ENCODE measurements around the gene OSBPL7.
A peak's percentile ranks its signal among the peaks of the same experiment; 100 is the strongest.

OSBPL7 gene

DNA sequence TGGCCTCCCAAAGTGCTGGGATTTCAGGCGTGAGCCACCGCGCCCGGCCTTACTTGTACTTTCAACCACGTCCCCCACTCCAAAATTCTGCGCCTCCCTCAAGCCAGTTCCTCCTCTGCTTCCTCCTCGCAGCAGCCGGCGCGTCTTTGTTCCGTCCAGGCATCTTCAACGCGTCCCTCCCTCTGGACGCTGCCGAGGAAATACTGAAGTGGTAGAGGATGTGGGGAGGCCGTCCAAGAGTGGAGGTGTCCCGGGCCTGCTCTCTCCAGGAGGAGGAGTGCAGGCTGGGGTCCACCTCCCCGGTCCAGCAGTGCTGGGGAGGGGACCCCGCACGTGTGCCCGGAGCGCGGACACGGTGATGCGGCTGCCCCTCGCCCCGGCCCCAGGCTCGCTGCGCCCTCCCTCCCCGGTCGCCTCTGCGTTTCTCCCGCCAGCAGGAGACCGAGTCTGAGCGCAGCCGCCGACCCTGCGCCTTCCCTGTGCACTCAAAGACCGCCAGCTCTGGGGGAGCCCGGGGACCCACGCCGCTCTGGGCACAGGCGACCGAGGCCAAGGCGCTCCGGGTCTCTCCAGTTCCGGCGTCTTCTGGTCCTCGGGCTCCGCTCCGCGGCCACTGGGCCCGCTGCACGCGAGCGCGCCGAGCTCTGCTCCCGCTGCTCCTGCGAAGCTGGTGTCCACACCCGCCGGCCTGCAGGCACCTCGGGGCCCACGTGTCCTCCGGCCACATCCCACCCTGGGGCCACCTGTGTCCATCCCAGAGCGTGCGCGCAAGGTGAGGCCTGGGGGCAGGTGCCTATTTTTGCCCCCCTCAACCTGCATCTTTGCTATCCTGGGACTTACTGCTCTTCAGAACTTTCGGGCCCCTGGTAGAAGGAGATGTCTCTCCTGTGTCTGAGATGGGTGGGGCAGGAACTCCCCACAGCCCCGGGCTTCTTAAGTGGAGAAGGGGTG is 31.7 kb downstream of the OSBPL7 start:
- peak; percentile 69 for DNase-seq (ENCODE audit: low spot score)
- H3K27ac ChIP-seq, result no peak overlapping the region
- TF ChIP-seq, protein P1, sequence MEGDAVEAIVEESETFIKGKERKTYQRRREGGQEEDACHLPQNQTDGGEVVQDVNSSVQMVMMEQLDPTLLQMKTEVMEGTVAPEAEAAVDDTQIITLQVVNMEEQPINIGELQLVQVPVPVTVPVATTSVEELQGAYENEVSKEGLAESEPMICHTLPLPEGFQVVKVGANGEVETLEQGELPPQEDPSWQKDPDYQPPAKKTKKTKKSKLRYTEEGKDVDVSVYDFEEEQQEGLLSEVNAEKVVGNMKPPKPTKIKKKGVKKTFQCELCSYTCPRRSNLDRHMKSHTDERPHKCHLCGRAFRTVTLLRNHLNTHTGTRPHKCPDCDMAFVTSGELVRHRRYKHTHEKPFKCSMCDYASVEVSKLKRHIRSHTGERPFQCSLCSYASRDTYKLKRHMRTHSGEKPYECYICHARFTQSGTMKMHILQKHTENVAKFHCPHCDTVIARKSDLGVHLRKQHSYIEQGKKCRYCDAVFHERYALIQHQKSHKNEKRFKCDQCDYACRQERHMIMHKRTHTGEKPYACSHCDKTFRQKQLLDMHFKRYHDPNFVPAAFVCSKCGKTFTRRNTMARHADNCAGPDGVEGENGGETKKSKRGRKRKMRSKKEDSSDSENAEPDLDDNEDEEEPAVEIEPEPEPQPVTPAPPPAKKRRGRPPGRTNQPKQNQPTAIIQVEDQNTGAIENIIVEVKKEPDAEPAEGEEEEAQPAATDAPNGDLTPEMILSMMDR (IDR thresholded peaks at IDR 0.05), result peak; percentile 38
- peak overlapping the region; percentile 64 for H3K4me3 ChIP-seq

DNA sequence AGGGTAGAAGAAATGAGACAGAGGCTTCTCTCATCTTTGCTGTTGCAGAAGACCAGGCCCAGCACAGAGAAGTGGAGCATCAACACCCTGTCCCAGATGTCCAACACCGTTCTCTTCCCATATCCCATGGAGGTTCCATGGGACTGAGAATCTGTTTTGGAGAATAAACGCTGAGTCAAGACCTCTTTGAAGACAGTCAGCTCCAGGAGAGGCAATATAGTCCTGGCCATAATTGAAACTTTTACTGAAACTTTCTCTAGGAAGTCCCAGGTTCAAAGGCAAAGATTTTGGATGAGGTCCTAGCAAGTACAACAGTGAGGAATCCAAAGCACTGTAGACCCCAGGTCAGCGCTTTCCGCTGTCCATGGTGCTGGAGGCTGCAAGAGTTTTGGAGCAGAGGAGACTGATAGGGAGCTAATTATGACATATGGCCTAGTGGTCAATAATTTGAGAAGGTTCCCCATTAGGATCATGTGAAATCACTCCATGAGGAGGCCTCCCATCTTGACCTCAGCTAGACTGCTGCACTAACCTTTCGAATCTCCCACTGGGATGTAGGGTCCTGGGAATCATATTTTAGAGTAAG is 36.0 kb downstream of the OSBPL7 start:
- TF ChIP-seq, protein P1 (IDR thresholded peaks at IDR 0.05), result no peak
- Histone ChIP-seq H3K4me3 (no peak overlapping the region), H3K27ac (no peak overlapping the region)
- DNase-seq (ENCODE audit: low spot score), result peak; percentile 43

DNA sequence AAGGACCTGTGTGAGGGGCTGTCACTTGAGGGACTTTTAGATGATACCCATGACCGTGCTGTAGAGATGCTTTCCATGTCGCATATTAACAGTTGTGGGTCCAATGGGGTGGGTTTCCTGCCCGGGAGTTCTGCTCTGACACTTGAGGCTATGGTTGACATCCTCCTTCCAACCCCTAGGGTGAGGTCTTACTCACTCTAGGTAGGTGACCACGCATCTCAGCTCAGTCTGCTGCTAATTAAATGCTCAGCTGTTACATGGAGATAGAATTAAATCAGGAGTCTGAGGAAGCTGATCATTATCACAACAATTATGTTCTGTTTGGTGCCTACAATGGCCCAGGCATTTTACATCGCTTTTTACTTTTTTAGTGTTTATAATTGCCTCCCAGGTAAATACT is 40.2 kb downstream of the OSBPL7 start:
- H3K27ac ChIP-seq, result no peak overlapping the region
- TF ChIP-seq, protein P1 (IDR thresholded peaks at IDR 0.05), result no peak
- no peak overlapping the region for H3K4me3 ChIP-seq
- DNase-seq (ENCODE audit: low spot score), result peak; percentile 70

DNA sequence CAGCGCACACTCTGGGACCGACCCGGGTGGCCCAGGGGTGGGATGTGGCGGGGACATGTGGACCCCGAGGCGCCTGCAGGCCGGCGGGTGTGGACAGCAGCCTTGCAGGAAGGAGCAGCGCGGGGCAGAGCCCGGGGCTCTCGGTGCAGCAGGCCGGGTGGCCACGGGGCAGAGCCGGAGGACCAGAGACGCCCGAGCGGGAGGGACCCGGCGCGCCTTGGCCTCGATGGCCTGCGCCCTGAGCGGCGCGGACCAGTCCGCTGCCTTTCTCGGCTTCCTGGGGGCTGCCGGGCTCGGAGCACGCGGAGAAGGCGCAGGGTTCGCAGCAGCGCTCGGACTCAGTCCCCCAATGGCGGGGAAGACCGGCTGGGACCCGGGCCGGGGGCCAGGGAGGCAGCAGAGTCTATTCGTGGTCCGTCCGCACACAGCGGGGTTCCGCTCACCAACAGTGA is 43.4 kb downstream of the OSBPL7 start:
- TF ChIP-seq, protein P1 (IDR thresholded peaks at IDR 0.05), result no peak
- Histone ChIP-seq H3K4me3 (no peak overlapping the region), H3K27ac (no peak overlapping the region)
- DNase-seq (ENCODE audit: low spot score), result no peak

DNA sequence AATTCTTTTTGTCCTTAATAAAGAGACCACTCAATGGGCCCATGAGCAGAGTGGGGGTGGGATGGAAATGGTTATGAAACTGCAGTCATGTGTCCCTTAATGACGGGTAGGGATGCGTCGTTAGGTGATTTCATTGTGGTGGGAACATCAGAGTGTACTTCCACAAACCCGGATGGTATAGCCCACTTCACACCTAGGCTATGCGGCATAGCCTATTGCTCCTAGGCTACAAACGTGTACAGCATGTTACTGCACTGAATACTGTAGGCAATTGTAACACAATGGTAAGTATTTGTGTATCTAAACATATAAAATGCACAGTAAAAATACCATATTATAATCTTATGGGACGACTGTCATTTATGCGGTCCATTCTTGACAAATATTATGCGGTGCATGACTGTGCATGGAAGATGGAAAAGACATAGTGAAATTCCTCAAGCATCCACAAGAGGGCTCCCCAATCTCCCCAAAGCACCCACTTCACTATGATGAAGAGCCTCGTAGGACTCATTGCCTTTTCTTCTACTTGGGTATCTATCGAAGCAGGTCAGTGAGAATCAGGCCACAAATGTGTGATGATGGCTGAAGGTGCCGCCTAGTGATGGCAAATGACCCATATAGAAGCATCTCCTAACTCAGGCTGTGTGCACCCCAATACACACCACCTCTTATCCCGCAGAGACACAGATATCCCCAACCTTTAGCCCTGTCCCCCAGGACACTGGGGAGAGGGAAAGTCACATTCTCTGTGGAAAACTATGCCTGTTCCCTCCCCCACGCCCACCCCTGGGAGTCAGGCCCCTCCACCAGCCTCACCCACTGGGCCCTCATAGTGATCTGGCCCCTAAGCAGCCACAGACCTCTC is 45.0 kb downstream of the OSBPL7 start:
- Histone ChIP-seq H3K27ac (no peak overlapping the region), H3K4me3 (no peak overlapping the region)
- TF ChIP-seq, protein P1 (IDR thresholded peaks at IDR 0.05), result peak; percentile 43
- DNase-seq (ENCODE audit: low spot score), result no peak

DNA sequence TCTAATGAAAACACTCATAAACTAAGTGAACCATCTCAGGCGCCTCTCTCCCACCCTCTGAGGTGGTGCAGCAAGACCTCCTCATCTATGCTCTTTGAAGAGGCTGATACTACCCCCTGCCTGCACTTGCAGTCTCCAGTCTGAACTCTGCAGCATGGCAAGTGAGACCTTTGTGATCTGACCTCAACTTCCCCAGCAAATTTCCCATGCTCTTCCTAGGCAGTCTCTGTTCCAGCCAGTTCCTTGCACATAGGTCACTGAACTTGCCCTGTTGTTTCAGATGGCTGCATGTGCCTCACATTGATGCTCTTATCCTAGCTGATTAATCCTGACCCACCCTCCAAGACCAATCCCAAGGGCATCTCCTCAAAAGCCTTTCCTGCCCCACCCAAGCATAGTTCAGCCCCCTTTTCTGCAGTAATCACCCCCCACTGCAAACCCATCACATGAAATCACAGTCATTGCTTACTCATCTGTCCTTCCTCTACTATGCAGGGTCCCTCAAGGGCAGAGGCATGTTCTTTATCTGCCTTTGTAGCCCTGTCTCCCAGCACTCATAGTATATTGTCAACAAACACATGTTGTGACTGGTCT is 46.5 kb downstream of the OSBPL7 start:
- Histone ChIP-seq H3K27ac (no peak overlapping the region), H3K4me3 (no peak overlapping the region)
- TF ChIP-seq, protein P1 (IDR thresholded peaks at IDR 0.05), result no peak
- DNase-seq (ENCODE audit: low spot score), result no peak

Data from coronary artery (tissue), 2 donors.